Hematopoietic multipotent progenitor cell treated with erythropoietin and hydrocortisone succinate and interleukin-3 and kit ligand, for 8 days (in vitro differentiated cells): ENCODE results near the gene PPME1.

Source experiments
- DNase-seq: peaks from one replicate; pipeline ENCODE4 v3.0.0-alpha.2; 2015

PPME1 gene

GRCh38 chr11:74233683-74234082, 62.6 kb downstream of the PPME1 start:
- DNase-seq: no peak

DNA sequence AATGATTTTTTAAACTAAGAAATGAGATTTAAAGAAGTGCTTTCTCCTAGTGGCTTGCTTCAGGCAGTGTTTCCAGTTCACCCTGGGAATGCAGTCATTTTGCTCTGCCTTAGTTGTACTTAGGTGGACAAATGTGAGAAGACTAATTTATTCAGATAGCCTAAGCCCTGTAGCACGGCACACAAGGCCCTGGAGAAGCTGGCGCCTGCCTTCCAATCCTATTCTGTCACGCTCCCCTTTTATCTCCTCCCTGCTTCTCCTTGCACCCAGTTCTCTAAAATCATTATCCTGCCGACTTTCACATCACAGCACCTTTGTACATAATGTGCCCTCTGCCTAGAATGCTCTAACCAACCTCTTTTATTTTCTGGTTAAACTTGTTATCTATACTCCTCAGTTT, 64.0 kb downstream of the PPME1 start:
- no peak for DNase-seq

- DNase-seq: no peak
Observed at GRCh38 chr11:74237541-74237940, 66.5 kb downstream of the PPME1 start.

- no peak for DNase-seq
Observed at GRCh38 chr11:74238243-74238642, 67.2 kb downstream of the PPME1 start.

GRCh38 chr11:74248469-74248868, 77.4 kb downstream of the PPME1 start:
- no peak for DNase-seq

GRCh38 chr11:74249496-74249895, 78.4 kb downstream of the PPME1 start:
- DNase-seq: no peak

GRCh38 chr11:74253361-74253760, 82.3 kb downstream of the PPME1 start:
- DNase-seq: no peak

GRCh38 chr11:74255741-74256375, 84.8 kb downstream of the PPME1 start:
- DNase-seq: peak; percentile 76

DNA sequence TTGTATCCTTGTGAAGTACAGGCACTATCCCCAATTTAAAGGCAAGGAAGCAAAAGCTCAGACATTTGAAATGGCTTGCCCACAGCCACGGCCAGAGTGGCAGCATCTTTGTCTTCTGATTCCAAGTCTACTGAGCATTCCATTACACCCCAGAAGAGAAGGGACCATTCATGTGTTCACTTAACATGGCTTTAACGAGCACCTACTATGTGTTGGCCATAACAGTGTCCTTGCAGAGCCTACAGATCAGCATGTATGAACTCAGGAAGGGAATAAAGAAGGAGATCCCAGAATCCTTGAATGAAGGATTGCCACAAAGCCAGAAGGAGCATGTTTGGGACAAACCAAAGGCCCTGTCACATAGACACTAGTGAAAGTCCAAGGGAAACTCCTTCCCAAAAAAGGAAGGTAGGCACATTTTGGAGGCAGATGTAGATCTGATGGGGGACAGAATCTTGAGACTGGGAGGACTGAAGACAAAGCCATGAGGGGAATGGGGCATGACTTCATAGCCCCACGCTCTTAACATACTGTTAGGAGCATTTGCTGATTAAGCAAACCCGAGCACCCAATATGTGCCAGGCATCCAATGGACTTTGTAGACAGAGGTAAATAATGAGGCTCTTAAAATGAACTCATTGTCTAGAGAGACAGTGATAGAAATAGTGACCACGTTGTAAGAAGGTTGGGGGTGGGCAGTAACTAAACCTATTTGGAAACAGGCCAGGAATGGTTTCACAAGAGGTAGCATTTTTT, 85.5 kb downstream of the PPME1 start:
- DNase-seq: no peak

GRCh38 chr11:74257959-74258553, 87.0 kb downstream of the PPME1 start:
- DNase-seq: no peak

DNA sequence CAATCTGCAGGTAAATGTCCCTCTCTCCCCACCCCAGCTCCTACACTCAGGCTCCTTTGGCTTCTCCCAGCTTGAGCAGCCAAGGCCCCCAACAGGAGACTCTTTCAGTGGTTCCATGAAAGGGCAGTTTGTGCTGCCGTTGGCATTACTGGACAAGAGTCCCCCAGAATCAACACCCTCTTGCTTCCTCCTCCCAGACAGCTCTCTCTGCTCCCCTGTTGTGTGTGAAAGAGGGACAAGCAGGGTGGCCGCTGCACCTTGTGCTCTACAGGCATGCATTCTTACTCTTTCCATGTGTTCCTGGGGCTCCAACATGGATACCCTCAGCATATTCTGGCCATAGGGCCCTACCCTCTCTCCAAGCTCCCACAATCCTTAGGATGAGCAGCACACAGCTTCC, 91.6 kb downstream of the PPME1 start:
- no peak for DNase-seq

DNA sequence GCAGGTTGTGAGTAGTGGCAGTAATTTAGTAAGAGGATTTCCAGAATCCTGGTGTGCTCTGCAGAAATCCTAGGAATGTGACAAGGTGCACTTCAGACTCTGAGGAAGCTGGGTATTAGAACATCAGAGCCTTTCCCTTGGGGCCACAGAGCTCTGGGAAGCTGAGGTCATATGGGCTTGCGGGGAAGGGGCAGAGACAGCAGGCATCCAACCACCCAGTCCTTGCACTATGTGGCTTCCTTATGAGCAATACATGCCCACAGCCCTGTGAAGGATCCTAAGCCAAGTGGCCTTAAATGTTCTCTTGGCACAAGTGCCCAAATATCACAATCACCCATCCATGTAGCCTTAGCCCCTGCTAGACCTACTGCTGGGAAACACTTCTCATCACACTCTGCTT, 94.2 kb downstream of the PPME1 start:
- no peak for DNase-seq

DNA sequence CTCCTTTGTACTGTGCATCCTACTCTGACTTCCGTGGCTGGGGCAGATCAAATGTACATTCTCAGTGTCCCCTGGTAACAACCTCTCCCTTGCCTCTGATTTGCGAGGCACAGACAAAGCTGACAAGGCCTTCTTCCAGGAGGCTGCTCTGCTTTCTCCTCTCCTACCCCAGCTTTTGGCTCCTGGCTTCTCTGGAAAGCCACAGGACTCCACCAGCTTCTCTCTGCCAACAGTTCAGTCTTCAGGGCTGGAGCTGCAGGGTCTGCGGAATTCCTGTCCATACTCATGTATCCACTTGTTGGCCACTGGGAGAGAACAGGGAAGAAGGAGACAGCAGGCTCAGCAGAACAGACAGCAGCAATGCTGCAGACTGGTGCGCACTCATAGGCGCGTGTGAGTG, 95.9 kb downstream of the PPME1 start:
- no peak for DNase-seq

DNA sequence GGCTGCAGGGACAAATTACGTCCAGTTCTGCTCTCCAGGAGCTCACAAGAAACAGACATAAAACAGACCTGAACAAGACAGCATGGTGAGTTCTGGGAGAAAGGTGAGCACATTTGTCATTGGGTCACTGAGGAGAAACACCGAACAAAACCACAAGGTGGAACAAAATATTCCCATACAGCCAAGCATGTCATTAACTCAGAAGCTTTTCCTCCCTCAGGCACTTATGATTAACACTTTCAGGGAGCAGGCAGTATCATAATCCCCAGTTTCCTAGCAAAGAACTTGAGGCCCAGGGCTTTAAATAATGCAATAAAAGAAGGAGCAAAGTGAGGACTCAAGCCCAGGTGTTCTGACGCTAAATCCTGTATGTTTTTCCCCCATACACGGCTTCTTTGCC, 97.4 kb downstream of the PPME1 start:
- DNase-seq: no peak

GRCh38 chr11:74269161-74269811, 98.2 kb downstream of the PPME1 start:
- DNase-seq: no peak

DNA sequence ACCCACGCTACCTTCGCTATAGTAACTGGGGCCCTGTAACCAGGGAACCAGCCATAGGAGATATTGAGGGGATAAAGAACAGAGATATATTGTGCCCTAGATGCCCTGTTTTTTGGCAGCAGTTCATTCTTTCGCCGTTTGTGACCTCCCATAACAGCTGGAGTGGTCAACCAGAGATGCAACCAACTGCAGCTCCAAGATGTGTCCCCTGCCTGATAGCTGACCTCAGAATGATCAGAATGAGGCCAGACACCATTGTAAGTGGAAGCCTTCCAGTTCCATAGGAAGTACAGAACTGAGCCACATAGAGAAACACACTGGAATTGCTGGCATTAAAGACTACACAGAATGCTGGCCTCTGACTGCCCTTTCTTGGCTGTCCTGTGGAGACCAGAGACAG, 101.2 kb downstream of the PPME1 start:
- no peak for DNase-seq

DNA sequence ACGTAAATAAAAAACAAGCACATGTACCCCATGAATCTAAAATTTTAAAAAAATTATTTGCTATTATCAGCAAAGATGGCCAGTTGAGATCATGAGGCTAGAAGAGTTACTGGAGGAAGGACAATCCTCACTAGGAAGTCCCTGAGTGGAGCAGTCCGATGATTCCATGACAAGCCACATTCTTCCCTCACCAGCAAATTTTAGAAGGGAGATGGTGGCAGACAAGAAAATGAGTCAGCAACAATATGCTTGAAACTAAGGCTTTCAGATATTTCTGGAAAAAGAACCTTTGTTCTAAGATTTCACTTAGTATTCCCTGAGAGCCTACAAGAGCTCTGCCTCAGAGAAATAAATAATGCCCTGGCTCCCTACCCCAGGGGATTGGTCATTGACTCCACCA, 105.5 kb downstream of the PPME1 start:
- DNase-seq: no peak

GRCh38 chr11:74278103-74278502, 107.0 kb downstream of the PPME1 start:
- DNase-seq: no peak

DNA sequence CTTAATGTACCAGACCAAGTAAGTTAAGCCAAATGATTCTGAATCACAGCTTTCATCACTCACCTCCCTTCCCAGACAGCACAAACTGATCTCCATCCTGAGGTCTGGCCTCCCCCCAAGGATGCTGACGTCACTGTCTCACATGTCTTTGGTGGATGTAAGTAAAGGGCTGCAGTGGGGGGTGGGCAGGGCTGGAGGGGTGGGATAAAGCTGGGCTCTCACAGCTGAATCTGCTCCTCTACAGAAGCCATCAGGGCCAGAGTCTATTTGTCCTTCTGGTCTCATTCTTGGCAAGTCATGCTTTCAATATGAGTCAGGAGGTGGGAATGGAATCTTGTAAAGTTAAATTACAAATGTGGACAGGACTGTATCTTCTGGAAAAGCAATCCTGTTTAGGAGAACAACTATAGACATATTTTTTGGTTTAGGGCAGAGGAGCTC, 107.7 kb downstream of the PPME1 start:
- no peak for DNase-seq

DNA sequence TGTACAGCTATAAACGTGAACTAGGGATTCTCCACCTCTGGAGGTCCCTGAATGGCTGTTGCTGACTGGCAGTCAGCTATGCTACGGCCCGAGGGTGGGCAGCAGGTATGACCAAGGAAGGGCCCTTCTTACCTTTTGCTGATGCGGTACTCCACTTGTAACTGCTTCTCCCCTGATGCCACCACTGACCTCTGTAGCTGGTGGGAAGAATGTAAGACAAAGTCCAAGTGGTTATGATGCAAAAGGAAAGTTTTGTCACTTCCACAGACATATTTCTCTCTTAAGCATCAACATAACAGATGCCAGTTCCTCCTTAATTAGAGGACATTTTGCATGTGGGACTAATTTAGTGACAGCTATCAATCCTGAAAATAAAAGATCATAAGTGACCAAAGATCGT, 108.2 kb downstream of the PPME1 start:
- DNase-seq: no peak

DNA sequence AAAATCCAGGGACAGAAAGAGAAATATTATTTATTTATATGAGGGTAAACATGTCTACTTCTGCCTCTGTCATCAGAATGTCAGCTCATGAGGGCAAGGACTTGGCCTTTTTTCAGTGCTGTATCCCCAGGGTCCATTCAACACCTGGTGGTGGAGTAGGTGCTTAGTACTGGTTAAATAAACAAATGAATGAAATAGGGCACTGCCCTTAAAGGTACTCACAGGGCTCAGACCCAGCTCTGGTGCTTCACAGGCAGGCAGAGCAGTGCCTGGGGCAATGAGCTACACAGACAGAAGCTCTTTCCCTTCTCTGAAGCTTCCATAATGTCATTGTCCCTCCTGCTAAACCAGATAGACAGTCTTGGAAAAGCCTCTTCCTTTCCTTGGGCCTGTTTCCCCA, 109.4 kb downstream of the PPME1 start:
- no peak for DNase-seq

DNA sequence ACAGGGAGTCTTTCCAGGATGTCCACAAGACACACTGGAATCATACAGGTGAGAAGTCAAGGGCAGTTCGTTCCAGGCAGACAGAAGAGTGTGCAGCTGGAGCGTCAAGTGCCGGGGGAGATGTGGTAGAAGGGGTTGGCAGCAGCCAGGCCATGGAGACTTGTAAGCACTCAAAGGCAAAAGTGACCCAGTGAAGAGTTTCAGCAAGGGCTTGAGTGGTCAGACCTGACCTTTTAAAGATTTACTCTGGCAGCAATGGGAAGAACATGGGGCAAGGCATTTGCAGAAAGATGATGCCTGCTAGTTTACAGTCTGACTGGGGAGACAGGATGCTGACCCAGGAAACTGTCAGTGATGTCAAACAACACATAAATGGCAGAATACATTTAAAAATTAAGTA, 111.3 kb downstream of the PPME1 start:
- no peak for DNase-seq

- no peak for DNase-seq
Observed at GRCh38 chr11:74282914-74283371, 111.9 kb downstream of the PPME1 start.
